Heart left ventricle (tissue), 13 donors: Measurements from ENCODE around the gene OPN4.

Source experiments
- CTCF ChIP-seq, 12 donors: fragments of 200-600 bp; sonication (generic) in 4 of 12; IDR thresholded peaks; one replicate each; pipeline versions ENCODE4 v1.5.0 to v1.8.0; 2018 to 2022; ENCODE audit warnings: antibody characterized with exemption in 12 of 12, mild to moderate bottlenecking in 5 of 12
- POLR2A ChIP-seq, 2 donors: fragments of 450-650 bp; IDR thresholded peaks; one replicate each; pipeline ENCODE4 v1.6.1; 2017; ENCODE audit warnings: antibody characterized with exemption in 2 of 2, mild to moderate bottlenecking in 2 of 2, moderate library complexity in 2 of 2
- donor health status: ischemic (EF 13 %, LVEDD 7.1; RV severe dilation, severe dysfunction).
- donor health status: DM: no; HTN: yes; CAD: no.
- donor health status: DM: no; HTN: no; CAD: no.
- donor health status: ischemic (EF 25% LVEDD 6.9; RV normal size, moderate dysfunction).
- donor health status: ischemic (EF 25% LVEDD 5.7; RV mildly dilated, moderate dysfunction).
- donor health status: ischemic (EF 35%, LVEDD 5.7; RV mildly dilated, moderate dysfunction).
- donor health status: nonischemic (EF 11% LVEDD 7.7; RV severe dilation, severe dysfunction).
- donor health status: DM: yes; HTN: yes; CAD: no.
- donor health status: PGD.
- donor health status: ischemic (EF 29% LVEDD 5.4; RV normal size, mild dysfunction).
- donor health status: nonischemic (EF 23%, LVEDD 6.1; RV moderate dilation, normal function).

- TF ChIP-seq CTCF (IDR thresholded peaks at IDR 0.05) (no peak), POLR2A (IDR thresholded peaks at IDR 0.05) (peak in 1 of 2 donors; percentile 47)
Observed at GRCh38 chr10:86671985-86672710, 17.8 kb downstream of the OPN4 start.
